WTC11 (cell line): Measurements from ENCODE around the gene TFF2. TPM values are rescaled to one million over a fixed set of nuclear protein-coding genes. Genes with fewer than 3 reads are reported as not detected.

Experiments used
- ATAC-seq: fragments of 200-7000 bp; cut with Tn5 transposase; 2 replicates; pipeline ENCODE4 v1.10.0; 2021; ENCODE audit warnings: mild to moderate bottlenecking, moderate library complexity
- CTCF ChIA-PET: fragments of 300-600 bp; sonication (Branson Sonifier 250); formaldehyde crosslinking; loops from one replicate; lab custom pipeline; 2021; ENCODE audit warnings: antibody characterized with exemption; lab: Charles Lee
- POLR2A ChIA-PET: fragments of 350-600 bp; sonication (Branson Sonifier 250); formaldehyde crosslinking; loops from one replicate; lab custom pipeline; 2021; ENCODE audit warnings: antibody characterized with exemption; lab: Charles Lee
- DNase-seq: peaks from one replicate; pipeline ENCODE4 v3.0.0; 2021; ENCODE audit warnings: low spot score
- H3K27ac Mint-ChIP-seq: 2 replicates; pipeline ENCODE4 v1.8.0; 2021; ENCODE audit warnings: mixed read lengths
- H3K27me3 Mint-ChIP-seq: 2 replicates; pipeline ENCODE4 v1.8.0; 2021; ENCODE audit warnings: low read depth, mild to moderate bottlenecking, moderate library complexity, mixed read lengths
- H3K36me3 Mint-ChIP-seq: 2 replicates; pipeline ENCODE4 v1.8.0; 2021; ENCODE audit warnings: mixed read lengths
- H3K4me1 Mint-ChIP-seq: 2 replicates; pipeline ENCODE4 v1.8.0; 2022; ENCODE audit warnings: mixed read lengths
- H3K4me3 Mint-ChIP-seq: 2 replicates; pipeline ENCODE4 v1.8.0; 2021; ENCODE audit warnings: mild to moderate bottlenecking, moderate library complexity, mixed read lengths
- H3K9me3 Mint-ChIP-seq: 2 replicates; pipeline ENCODE4 v1.8.0; 2021; ENCODE audit warnings: mixed read lengths
- EMX1 ChIP-seq: fragments of 250-450 bp; sonication (Bioruptor Pico); IDR thresholded peaks from 2 replicates; pipeline ENCODE4 v1.8.0; 2021; ENCODE audit warnings: mild to moderate bottlenecking
- ETV6 ChIP-seq: sonication (generic); formaldehyde crosslinking; IDR thresholded peaks from 2 replicates; pipeline ENCODE4 v1.8.1; 2022; ENCODE audit warnings: mild to moderate bottlenecking, missing genetic modification reagents
- FOXK1 ChIP-seq: sonication (generic); formaldehyde crosslinking; IDR thresholded peaks from 2 replicates; pipeline ENCODE4 v1.8.0; 2022; ENCODE audit warnings: mild to moderate bottlenecking, moderate library complexity, missing genetic modification reagents
- GABPB1 ChIP-seq: sonication (generic); formaldehyde crosslinking; IDR thresholded peaks from 2 replicates; pipeline ENCODE4 v1.8.1; 2023; ENCODE audit warnings: mild to moderate bottlenecking, missing genetic modification reagents
- HMGA2 ChIP-seq: fragments of 250-450 bp; sonication (Bioruptor Pico); IDR thresholded peaks from 2 replicates; pipeline ENCODE4 v1.4.0; 2021; ENCODE audit warnings: mild to moderate bottlenecking, moderate library complexity
- MYBL2 ChIP-seq: sonication (generic); formaldehyde crosslinking; IDR thresholded peaks from 2 replicates; pipeline ENCODE4 v1.8.1; 2023; ENCODE audit warnings: mild to moderate bottlenecking, moderate library complexity, missing genetic modification reagents
- NR2C2 ChIP-seq: sonication (generic); formaldehyde crosslinking; IDR thresholded peaks from 2 replicates; pipeline ENCODE4 v1.8.0; 2022; ENCODE audit warnings: mild to moderate bottlenecking, missing genetic modification reagents
- ZBTB21 ChIP-seq: sonication (generic); formaldehyde crosslinking; IDR thresholded peaks from 2 replicates; pipeline ENCODE4 v1.8.1; 2023; ENCODE audit warnings: mild to moderate bottlenecking, missing genetic modification reagents, borderline replicate concordance
- ZNF138 ChIP-seq: sonication (generic); formaldehyde crosslinking; conservative IDR thresholded peaks from 2 replicates; pipeline ENCODE4 v1.8.1; 2022; ENCODE audit warnings: mild to moderate bottlenecking, moderate library complexity, missing genetic modification reagents
- total RNA-seq: library from RNA; stranded (reverse); gene quantifications from 3 replicates; pipeline ENCODE4 v1.2.3, GENCODE V29; 2021
- TF ChIP-seq, protein P1 (sequence below): sonication (generic); formaldehyde crosslinking; IDR thresholded peaks from 2 replicates; pipeline ENCODE4 v1.8.0; 2023; ENCODE audit warnings: missing genetic modification reagents
- TF ChIP-seq, protein P2 (sequence below): sonication (generic); formaldehyde crosslinking; conservative IDR thresholded peaks from 2 replicates; pipeline ENCODE4 v1.8.1; 2023; ENCODE audit warnings: mild to moderate bottlenecking, low read depth, missing genetic modification reagents, moderate library complexity
- TF ChIP-seq, protein P3 (sequence below): fragments of 250-450 bp; sonication (Bioruptor Pico); IDR thresholded peaks from 2 replicates; pipeline ENCODE4 v2.1.2; 2022; ENCODE audit warnings: mild to moderate bottlenecking, moderate library complexity
- TF ChIP-seq, protein P4 (sequence below): sonication (generic); formaldehyde crosslinking; IDR thresholded peaks from 2 replicates; pipeline ENCODE4 v1.8.0; 2023; ENCODE audit warnings: missing genetic modification reagents, mild to moderate bottlenecking, borderline replicate concordance

Gene TFF2
- total RNA-seq, 1 experiment from 2014 or later = 0.33 TPM

DNA sequence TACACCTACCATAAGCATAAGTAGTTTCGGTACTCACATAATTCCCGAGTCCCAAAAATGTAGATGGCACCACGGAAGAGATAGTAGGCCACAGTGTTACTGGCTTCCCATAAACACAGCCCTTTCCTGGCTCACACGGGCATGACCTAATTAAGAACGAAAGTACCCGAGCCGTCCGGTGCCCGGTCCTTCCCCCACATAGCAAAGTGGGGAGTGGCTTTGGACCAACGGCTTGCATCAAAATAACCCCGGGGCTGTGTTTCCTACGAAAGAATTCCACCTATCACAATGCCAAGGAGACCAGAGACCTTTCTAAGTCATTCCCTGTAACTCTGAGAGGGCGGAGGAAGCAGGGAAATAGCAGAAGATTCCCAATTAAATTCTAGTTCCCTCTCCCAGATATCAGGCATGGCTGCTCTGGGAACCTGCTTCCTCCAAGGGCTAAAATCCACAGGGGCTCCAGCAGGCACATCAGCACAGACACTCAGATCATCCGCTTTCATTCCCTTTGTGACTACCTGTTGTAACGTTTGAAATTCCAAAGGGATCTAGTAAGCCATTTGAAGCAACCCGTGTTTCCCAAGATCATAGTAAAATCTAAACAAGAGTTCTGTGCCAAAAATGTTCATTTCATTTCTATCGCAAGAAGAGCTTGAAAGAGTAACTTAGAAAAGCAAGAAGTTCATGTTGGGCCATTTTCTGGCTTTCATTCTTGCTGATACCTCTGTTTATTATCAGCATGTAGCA is 45.3 kb upstream of the TFF2 start, which contains the start of gene TMPRSS3:
TMPRSS3 (minus strand) TSS at position 148 of the 747 bp plus-strand sequence. CDS start 635 bp downstream, outside the sequence.
- DNase-seq (no peak), ATAC-seq (no peak)
- Mint-ChIP-seq H3K27me3 (peaks cover 8% of the 10 kb centered on the region; the same call in 1 of the 2 replicates), H3K4me3 (no peak within 1 kb of the TSS), H3K4me1 (no peaks in the 10 kb centered on the region), H3K36me3 (no peaks in the 10 kb centered on the region), H3K9me3 (0 out of 2 replicates have a peak, but pooled peaks cover 2% of the 10 kb centered on the region), H3K27ac (no peak within 1 kb of the TSS)
- ChIA-PET POLR2A (no interaction called here), CTCF (interaction anchor here (1.2 kb wide), 1 partner anchor 16 kb away, joined by 3 read pairs; no protein-coding TSS in a partner anchor)
- TF ChIP-seq, protein P1, sequence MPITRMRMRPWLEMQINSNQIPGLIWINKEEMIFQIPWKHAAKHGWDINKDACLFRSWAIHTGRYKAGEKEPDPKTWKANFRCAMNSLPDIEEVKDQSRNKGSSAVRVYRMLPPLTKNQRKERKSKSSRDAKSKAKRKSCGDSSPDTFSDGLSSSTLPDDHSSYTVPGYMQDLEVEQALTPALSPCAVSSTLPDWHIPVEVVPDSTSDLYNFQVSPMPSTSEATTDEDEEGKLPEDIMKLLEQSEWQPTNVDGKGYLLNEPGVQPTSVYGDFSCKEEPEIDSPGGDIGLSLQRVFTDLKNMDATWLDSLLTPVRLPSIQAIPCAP (CRISPR knock-in tag) = no peak

DNA sequence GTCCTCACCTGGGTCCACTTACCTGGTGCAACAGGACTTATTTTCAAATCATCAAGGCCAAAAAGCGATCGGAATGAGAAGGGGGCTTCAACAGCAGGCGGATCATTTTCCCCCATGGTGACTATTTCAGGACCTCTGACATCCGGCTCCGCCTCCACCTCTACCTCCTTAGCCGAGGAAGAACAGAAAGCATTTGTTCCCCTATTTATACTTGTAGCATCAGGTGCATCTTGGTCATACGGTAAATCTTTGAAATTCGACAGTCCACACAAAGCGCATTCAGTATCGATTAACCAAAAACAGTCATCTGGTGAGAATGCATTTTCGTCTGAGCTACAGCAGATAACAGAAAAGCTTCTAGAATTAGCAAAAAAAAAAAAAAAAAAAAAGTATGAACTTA is 44.5 kb upstream of the TFF2 start:
- H3K4me1 Mint-ChIP-seq = no peaks in the 10 kb centered on the region
- TF ChIP-seq, protein P2, sequence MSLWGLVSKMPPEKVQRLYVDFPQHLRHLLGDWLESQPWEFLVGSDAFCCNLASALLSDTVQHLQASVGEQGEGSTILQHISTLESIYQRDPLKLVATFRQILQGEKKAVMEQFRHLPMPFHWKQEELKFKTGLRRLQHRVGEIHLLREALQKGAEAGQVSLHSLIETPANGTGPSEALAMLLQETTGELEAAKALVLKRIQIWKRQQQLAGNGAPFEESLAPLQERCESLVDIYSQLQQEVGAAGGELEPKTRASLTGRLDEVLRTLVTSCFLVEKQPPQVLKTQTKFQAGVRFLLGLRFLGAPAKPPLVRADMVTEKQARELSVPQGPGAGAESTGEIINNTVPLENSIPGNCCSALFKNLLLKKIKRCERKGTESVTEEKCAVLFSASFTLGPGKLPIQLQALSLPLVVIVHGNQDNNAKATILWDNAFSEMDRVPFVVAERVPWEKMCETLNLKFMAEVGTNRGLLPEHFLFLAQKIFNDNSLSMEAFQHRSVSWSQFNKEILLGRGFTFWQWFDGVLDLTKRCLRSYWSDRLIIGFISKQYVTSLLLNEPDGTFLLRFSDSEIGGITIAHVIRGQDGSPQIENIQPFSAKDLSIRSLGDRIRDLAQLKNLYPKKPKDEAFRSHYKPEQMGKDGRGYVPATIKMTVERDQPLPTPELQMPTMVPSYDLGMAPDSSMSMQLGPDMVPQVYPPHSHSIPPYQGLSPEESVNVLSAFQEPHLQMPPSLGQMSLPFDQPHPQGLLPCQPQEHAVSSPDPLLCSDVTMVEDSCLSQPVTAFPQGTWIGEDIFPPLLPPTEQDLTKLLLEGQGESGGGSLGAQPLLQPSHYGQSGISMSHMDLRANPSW = no peak
- TF ChIP-seq ETV6 (CRISPR knock-in tag) (no peak), MYBL2 (CRISPR knock-in tag) (no peak), ZBTB21 (CRISPR knock-in tag) (no peak), FOXK1 (CRISPR knock-in tag) (no peak), GABPB1 (CRISPR knock-in tag) (no peak)
- H3K4me3 Mint-ChIP-seq = no peak overlapping the region
- no peak overlapping the region for H3K27ac Mint-ChIP-seq
- H3K36me3 Mint-ChIP-seq = no peaks in the 10 kb centered on the region
- 0 out of 2 replicates have a peak, but pooled peaks cover 5% of the 10 kb centered on the region for H3K9me3 Mint-ChIP-seq
- ChIA-PET CTCF (interaction anchor here (0.6 kb wide), 1 partner anchor 13 kb away, joined by 3 read pairs; no protein-coding TSS in a partner anchor), POLR2A (no interaction called here)
- DNase-seq (no peak), ATAC-seq (no peak)
- H3K27me3 Mint-ChIP-seq = peaks cover 8% of the 10 kb centered on the region; the same call in 1 of the 2 replicates

DNA sequence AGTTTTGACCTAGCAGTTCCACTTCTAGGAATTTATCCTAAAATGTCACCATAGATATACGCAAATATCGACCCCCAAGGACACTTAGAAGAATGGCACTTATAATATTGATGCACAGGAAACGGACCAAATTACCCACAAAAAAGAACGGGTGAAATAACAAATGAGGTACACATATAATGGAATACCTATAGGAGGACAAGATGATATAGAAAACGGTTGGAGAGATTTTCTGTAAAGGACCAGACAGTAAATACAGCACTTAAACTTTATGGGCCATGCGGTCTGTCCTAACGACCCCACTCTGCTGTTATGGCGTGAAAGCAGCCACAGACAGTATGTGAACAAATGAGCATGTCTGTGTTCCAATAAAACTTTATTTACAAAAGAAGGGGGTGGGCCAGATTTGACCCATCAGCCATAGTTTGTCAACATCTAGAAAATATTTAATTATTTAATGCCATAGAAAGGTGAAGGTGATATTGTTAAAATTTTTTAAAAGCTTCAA is 42.7 kb upstream of the TFF2 start:
- CTCF ChIA-PET = interaction anchor here (1.3 kb wide), 1 partner anchor 84 kb away, joined by 5 read pairs; no protein-coding TSS in a partner anchor
- peaks cover 8% of the 10 kb centered on the region; the same call in 1 of the 2 replicates for H3K27me3 Mint-ChIP-seq
- H3K9me3 Mint-ChIP-seq = 0 out of 2 replicates have a peak, but pooled peaks cover 5% of the 10 kb centered on the region
- no peak overlapping the region for H3K27ac Mint-ChIP-seq
- H3K4me3 Mint-ChIP-seq = no peak overlapping the region
- no peaks in the 10 kb centered on the region for H3K36me3 Mint-ChIP-seq
- no peak for ATAC-seq
- peaks cover 14% of the 10 kb centered on the region for H3K4me1 Mint-ChIP-seq
- no peak for TF ChIP-seq HMGA2
- no peak for DNase-seq
- POLR2A ChIA-PET = no interaction called here

DNA sequence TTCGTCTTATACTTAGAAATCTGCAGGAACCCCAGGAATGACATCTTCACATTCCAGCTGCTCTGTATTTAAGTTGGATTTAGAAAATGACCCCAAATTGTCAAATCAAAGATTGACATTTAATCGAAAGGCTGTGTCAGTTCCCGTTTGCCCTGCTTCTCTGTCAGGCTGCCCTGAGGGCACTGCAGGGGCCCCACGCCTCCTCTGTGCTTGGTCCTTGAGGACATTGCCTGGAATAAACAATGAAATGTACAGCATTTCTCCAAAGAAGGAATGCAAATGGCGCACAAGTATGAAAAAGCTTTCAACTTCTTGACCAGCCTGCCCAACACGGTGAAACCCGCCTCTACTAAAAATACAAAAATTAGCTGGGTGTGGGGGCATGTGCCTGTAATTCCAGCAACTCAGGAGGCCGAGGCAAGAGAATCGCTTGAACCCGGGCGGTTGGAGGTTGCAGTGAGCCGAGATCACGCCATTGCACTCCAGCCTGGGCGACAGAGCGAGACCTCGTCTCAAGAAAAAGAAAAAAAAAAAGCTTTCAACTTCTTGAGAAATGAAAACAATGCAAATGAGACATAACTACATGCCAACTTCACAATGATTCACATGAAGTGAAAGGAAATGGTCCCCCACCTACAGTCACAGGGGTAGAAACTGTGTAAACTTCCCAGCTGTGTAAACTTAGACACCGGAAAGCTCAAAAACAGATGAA is 42.1 kb upstream of the TFF2 start:
- no peak for ATAC-seq
- no peaks in the 10 kb centered on the region; the same call in 1 of the 2 replicates for H3K36me3 Mint-ChIP-seq
- no peak for DNase-seq
- peaks cover 18% of the 10 kb centered on the region for H3K4me1 Mint-ChIP-seq
- no peak overlapping the region for H3K27ac Mint-ChIP-seq
- ChIA-PET POLR2A (no interaction called here), CTCF (interaction anchor here (1.3 kb wide), 1 partner anchor 83 kb away, joined by 5 read pairs; no protein-coding TSS in a partner anchor)
- H3K4me3 Mint-ChIP-seq = no peak overlapping the region
- TF ChIP-seq, protein P3, sequence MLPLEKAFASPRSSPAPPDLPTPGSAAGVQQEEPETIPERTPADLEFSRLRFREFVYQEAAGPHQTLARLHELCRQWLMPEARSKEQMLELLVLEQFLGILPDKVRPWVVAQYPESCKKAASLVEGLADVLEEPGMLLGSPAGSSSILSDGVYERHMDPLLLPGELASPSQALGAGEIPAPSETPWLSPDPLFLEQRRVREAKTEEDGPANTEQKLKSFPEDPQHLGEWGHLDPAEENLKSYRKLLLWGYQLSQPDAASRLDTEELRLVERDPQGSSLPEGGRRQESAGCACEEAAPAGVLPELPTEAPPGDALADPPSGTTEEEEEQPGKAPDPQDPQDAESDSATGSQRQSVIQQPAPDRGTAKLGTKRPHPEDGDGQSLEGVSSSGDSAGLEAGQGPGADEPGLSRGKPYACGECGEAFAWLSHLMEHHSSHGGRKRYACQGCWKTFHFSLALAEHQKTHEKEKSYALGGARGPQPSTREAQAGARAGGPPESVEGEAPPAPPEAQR (CRISPR knock-in tag) = no peak
- no peak for TF ChIP-seq NR2C2
- no peak for TF ChIP-seq EMX1 (CRISPR knock-in tag)
- TF ChIP-seq ZNF138 = no peak
- TF ChIP-seq, protein P4, sequence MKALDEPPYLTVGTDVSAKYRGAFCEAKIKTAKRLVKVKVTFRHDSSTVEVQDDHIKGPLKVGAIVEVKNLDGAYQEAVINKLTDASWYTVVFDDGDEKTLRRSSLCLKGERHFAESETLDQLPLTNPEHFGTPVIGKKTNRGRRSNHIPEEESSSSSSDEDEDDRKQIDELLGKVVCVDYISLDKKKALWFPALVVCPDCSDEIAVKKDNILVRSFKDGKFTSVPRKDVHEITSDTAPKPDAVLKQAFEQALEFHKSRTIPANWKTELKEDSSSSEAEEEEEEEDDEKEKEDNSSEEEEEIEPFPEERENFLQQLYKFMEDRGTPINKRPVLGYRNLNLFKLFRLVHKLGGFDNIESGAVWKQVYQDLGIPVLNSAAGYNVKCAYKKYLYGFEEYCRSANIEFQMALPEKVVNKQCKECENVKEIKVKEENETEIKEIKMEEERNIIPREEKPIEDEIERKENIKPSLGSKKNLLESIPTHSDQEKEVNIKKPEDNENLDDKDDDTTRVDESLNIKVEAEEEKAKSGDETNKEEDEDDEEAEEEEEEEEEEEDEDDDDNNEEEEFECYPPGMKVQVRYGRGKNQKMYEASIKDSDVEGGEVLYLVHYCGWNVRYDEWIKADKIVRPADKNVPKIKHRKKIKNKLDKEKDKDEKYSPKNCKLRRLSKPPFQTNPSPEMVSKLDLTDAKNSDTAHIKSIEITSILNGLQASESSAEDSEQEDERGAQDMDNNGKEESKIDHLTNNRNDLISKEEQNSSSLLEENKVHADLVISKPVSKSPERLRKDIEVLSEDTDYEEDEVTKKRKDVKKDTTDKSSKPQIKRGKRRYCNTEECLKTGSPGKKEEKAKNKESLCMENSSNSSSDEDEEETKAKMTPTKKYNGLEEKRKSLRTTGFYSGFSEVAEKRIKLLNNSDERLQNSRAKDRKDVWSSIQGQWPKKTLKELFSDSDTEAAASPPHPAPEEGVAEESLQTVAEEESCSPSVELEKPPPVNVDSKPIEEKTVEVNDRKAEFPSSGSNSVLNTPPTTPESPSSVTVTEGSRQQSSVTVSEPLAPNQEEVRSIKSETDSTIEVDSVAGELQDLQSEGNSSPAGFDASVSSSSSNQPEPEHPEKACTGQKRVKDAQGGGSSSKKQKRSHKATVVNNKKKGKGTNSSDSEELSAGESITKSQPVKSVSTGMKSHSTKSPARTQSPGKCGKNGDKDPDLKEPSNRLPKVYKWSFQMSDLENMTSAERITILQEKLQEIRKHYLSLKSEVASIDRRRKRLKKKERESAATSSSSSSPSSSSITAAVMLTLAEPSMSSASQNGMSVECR = no peak
- H3K9me3 Mint-ChIP-seq = 0 out of 2 replicates have a peak, but pooled peaks cover 5% of the 10 kb centered on the region
- peaks cover 8% of the 10 kb centered on the region; the same call in 1 of the 2 replicates for H3K27me3 Mint-ChIP-seq
